Stimulated activated CD4-positive, alpha-beta T cell treated with anti-CD3 and anti-CD28 coated beads, Interleukin-4, amount 100 ng/mL, for 4 hours (primary cell): Measurements from ENCODE around the gene CASKIN1.

Experiments
- DNase-seq, 2 experiments: peaks; one replicate each; pipeline ENCODE4 v3.0.0-alpha.2; 2020

CASKIN1 gene

GRCh38 chr16:2173916-2174315, 22.5 kb downstream of the CASKIN1 start:
- no peak for DNase-seq

DNA sequence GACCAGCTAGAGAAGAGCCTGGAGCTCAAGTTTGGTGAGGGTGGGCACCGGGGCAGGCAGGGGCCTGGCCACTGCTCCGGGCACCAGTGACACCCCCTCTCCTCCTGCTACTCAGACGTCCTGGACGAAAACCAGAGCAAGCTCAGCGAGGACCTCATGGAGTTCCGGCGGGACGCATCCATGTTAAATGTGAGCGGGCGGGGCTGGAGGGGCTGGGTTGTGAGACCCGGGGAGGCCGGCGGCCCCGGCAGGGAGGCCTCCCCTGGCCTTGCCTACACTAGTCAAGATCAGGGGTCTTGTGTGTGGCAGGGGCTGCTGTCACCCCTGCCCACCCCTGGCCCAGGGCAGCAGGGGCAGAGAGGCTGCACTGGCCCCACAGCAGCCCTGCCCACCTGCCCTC, 23.0 kb downstream of the CASKIN1 start:
- DNase-seq, result no peak

- no peak for DNase-seq
Observed at GRCh38 chr16:2172688-2173335, 23.6 kb downstream of the CASKIN1 start.

GRCh38 chr16:2171601-2172178, 24.7 kb downstream of the CASKIN1 start:
- DNase-seq, result no peak

- no peak for DNase-seq
Observed at GRCh38 chr16:2170587-2171435, 25.6 kb downstream of the CASKIN1 start.

DNA sequence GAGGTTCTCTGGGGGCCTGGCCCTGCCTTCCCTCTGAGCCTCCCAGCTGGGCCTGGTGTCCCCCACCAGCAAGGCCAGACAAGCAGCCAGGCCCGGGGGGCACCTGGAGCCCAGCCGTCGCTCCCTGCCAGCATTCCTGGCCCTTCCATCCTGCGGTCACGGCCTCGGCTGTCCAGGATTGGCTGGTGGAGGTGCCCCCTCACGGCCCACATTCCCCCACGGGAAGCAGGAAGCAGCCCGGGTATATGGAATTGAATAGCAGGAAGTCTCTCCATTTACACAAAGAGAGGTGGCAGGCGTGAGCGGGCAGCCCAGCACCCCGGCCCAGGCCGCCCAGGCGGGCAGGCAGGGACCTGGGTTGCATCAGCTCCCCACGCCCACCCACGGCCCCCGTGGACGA, 26.3 kb downstream of the CASKIN1 start:
- no peak for DNase-seq

- no peak for DNase-seq
Observed at GRCh38 chr16:2167068-2167638, 29.3 kb downstream of the CASKIN1 start.

DNA sequence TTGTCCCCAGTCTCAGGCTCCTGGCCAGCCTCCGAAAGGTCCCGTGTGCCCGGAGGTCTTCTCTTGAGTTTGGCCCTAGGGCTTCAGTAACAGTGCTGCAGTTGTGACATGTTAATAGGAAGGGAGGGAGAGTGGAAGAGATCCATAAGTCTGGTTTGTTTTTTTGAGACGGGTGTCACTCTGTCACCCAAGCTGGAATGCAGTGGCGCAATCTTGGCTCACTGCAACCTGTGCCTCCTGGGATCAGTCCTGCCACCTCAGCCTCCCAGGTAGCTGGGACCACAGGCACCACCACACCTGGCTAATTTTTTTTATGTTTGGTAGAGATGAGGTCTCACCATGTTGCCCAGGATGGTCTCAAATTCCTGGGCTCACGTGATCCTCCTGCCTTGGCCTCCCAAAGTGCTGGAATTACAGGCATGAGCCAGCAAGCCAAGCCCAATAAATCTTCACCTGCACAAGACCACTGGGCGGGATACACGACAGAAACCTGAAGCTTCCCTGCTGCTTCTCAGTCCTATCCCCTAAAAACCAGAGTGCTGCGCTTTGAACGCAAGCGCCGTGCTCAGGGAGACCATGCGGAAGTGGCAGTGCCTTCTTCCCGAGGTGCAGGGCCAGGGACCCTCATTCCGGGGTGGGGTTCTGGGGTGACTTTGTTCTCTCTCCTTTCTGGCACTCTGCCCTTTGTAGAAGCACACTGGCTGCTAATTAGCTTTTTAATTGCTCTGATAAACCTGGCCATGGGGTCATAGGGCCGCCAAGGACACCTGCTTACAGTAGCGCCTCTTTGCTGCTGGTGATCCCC, 29.9 kb downstream of the CASKIN1 start:
- DNase-seq, result no peak

GRCh38 chr16:2165861-2166260, 30.5 kb downstream of the CASKIN1 start:
- no peak for DNase-seq

DNA sequence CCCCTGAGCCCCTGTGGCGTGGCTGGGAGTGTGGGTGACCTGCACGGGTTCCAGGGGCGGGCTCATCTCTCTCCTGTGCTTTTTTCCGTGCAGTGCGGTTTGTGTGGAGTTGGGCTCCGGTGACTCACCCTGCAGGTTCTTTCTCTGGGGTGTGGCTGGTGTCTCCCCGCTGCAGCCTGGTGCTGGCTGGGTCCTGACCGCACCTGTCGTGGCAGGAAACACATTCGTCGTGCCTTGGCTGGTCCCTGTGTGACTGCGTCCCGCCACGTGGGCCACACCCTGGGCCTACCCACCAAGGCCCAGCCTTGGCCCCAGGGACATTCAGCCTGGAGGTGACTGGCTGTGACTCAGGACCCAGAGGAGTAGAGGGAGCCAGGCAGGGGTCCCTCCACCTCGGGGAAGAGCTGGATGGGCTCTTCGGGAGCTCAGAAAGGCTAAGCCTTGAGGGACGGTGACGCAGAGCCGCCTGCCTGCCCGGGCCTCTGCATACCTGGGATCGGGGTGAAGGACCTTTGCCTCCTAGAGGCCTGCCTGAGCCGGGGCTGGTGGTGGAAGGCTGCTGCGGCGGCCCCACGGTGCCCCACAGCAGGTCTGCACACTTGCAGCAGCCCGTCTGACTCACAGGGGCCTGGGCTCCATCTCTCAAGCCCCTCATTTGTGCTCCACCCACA, 33.1 kb downstream of the CASKIN1 start:
- no peak for DNase-seq

DNA sequence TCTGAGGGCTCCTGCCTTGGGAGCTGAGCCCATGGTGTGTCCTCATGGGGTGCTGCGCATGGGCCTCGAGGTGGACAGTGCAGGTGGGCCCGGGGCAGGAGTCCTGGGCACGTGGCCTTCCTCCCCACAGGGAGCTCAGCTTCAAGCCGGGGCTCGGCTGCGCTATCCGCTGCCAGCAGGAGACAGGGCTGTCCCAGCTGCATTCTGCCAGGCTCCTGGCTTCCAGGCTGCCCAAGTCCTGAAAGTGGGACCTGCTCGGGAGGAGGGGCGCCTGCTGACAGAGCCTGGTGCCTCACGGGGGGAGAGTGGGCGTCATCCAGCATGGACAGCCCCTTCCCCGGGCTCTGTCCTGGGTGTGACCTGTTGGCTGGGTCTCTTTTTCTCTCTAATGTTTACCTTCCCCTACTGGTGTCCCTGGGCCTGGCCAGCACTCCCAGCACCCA, 33.7 kb downstream of the CASKIN1 start:
- no peak for DNase-seq

DNA sequence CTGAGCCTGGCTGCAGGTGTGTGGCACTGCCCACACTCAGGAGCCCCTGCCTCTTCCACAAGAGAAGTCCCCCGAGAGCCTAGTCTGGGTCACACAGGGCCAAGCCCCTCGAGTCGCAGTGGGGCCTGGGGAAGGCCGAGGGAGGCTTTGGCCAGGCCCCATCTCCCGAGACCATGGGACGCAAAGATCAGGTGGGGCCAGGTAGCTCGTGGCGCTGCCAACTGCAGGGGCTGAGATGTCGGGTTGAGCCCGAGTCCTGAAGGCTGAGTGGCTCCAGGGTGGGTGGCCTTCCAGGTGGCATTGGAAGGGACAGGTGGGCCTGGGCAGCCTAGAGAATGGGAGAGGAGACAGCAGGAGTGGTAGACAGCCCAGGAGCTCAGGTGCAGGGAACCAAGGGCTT, 34.5 kb downstream of the CASKIN1 start:
- DNase-seq, result no peak

DNA sequence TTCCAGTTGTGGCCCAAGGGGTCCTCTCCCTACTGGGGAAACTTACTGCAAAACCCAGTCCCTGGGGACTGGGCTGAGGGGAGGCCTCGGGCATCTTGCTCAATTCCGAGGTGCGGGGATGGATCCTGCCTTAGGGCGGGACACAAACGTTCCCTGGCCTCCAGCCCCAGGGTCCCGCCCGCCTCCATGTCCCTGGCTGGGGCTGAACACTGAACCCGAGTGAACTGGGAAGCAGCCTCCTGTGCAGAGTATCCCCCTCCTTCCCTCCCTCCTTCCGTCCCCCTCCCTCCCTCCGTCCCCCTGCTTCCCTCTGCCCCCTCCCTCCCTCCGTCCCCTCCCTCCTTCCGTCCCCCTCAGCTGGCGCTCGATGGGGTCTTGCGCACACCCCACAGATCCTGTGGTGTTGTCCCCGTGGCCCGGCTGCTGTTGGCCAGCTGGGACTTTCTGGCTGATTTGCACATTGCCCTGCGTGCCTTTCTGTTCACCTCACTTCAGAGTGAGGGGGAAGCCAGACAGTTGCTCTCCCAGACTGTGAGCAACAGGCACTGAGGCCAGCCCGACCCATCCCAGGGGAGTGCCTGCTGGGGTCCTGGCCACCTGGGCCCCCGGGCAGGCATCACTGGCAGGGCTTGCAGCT, 35.4 kb downstream of the CASKIN1 start:
- DNase-seq, result no peak

GRCh38 chr16:2159175-2159838, 37.1 kb downstream of the CASKIN1 start:
- DNase-seq, result no peak

DNA sequence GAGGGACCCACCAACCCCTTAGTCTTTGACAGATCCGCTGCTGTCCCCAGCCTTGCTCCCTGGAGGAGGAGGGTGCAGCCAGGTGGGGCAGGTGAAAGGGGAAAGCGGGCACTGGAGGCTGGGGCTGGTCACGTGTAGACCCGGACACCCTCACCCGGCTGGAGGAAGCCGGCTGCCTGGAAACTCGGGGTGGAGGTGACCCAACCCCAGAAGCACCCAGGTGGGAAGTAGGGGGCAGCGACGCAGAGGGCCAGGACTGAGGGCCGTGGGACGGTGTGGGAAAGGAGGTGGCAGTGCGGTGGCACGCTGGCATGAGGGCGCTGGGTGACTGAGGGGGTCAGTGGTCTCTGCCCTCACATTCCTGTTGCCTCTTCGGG, 38.2 kb downstream of the CASKIN1 start:
- DNase-seq, result no peak

DNA sequence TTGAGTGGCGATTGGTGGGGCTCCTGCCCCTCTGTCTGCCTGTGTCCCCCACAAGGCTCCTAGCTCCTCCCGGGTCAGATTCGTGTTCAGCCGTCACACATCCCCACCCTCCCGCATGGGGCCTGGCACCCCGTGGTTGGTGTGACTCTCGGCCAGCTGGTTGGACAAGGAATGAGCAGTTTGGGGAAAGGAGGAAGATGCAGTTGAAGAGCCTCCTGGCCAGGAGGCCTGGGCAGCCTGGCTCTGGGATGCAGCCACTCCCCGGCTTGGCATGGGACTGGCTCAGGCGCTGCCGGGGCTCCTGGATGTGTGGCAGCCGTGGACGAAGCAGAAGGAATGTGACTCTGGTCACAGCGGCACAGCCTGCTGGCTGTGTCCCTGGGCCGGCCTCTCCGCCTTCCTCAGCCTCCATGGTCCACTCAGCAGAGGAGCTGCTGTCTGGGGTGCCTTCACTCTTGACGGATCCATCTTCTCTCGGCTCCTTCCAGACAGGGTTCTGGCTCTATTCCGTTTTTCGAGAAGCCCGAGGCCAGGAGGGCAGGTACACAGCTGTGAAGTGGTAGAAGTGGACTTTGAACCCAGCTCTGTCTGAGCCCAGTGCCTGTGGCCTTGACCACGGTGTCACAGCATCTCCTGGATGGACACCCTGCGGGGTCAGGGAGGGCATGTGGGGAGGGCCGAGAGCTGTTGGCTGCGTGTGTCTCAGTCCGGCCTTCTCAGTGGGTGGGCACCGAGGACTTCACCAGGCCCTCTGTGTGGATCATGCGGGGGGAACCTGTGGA, 38.7 kb downstream of the CASKIN1 start:
- no peak for DNase-seq

DNA sequence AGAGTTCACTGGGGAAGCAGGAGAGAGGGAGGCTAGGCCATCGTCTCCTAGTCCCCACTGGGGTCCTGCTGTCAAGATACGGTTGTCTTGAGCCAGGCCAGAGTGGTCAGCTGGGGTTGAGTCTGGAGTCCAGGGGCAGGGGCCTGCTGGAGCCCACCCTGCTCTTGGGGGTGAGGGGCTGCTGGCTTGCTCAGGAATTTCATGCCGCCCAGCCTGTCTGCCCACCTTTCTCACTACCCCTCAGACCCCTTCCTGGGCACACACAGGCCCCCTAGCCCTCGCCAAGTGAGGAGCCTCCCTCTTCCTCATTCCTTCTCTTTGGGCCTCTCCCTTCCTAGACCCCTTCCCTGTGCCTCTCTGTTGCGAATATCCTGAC, 39.6 kb downstream of the CASKIN1 start:
- DNase-seq, result no peak

DNA sequence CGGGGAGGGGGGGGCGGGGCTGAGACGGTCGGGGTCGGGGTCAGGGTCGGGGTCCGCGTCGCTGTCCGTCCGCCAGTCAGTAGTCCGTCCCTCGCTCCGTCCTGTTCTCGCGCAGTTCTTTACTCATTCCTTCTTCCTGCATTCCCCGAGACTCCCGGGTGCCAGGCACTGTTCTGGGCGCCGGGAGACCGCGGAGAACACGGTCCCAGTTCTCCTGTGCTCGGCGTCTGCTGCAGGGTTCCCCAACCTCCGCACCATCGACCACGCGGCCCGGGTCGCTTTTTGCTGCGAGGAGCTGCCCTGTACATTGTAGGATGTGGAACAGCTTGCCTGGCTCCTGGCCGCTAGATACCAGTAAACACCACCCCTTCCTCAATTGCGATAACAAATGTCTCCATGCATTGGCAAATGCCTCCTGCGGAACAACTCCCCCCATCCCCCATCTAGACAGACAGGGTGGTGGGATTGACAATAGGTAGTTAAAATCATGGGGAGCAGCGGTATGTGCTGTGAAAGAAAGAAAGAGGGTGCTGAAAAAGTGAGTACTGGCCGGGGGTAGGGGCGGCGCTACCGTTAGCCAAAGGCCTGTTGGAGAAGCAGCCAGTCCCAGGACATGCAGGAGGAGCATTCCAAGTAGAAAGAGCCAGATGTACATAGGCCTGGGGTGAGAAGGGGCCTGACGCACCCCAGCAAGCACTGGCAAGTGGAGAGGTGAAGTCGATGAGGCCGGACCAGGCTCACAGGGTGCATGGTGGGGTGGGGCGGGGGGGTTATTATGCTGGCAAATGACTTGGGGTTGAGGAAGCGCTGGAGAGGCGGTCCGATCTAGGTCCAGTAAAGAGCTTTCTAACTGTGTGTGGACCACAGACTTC, 40.2 kb downstream of the CASKIN1 start:
- no peak for DNase-seq
